Sciatic nerve (tissue), 2 donors: Measurements from ENCODE around the gene ADGRD2. TPM values are rescaled to one million over a fixed set of nuclear protein-coding genes. Genes with fewer than 3 reads are reported as not detected.

Experiments used
- ATAC-seq: fragments of 200-7000 bp; cut with Tn5 transposase; one replicate; pipeline ENCODE4 v1.9.1; 2020; ENCODE audit warnings: mild to moderate bottlenecking, moderate library complexity
- DNase-seq: peaks from one replicate; pipeline ENCODE4 v3.0.0-alpha.2; 2020; ENCODE audit warnings: low spot score
- intact Hi-C: fragments of 100-400 bp; cut with DNase I; formaldehyde crosslinking; loops from one replicate; pipeline ENCODE4 v1.14.2; 2022
- total RNA-seq: library from RNA; stranded (reverse); fragmentation: NEBNext Ultra II Directional; extraction: Animal tissue kit (Norgen Biotek cat#: 25700); gene quantifications from one replicate; pipeline ENCODE4 v1.2.1, GENCODE V29; 2021
- donor health status: DM: no; HTN: no; CAD: no.
- donor health status: DM: no; HTN: no; CAD: no.

ADGRD2 gene
- total RNA-seq, 1 donor from 2014 or later, result not detected

DNA sequence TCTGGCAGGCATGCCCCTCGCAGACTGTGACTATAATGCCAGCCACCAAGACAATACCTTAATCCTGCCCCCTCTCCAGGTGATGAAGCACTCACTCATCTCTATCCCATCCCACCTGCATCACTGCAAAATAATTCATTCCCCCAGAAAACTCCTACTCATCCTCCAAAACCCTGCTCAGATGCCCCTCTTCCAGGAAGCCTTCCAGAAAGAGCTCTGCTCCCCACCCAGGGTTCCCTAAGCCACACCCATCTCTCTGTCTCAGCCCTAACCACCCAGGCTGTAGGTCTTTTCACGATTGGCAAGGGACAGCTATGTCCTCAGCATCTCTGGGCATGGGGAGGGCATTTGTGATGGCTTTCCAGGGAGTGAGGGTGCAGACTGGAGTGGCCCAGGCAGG, 39.8 kb downstream of the ADGRD2 start:
- ATAC-seq, result no peak
- DNase-seq, result no peak
- intact Hi-C loops, result no loop called here

DNA sequence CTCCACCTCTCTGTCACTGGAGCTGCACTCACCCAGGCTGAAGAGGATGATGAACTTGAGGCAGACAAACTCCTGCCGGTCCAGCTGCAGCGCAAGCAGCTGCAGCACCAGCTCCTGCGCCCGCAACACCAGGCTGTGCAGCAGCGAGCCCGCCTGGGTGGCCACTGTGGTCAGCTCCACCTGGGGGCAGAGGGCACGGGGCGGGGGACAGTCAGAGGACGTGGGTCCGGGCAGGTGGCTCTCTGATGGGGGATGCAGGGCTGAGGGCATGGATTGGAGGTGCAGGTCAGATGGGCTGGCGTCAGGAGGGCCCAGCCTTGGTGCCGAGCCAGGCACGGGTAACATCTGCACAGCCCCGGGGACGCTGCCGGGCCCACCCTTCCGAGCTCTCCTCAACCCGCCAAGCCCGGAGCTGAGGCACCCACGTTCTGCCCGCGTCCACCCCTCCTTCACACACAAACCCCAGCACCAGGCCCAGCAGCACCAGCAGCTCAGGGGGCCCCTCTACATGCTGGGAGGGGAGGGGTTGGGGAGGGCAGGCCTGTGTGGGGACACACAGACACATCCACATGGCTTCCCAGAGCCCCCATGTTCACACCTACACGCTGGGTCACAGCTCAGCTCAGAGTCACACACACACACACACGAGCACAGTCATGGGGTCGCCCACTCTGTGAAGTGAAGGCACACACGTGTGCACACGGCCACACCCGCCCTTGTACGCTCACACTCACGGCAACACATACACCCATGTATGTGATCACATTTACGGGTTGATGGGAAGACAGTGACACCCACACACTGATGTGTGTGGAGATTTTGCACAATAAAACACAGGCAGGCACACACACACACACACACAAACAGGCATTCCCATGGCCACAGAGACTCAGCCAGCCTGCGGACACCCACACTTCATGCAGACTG, 41.1 kb downstream of the ADGRD2 start:
- intact Hi-C loops, result no loop called here
- no peak for ATAC-seq
- DNase-seq, result no peak

DNA sequence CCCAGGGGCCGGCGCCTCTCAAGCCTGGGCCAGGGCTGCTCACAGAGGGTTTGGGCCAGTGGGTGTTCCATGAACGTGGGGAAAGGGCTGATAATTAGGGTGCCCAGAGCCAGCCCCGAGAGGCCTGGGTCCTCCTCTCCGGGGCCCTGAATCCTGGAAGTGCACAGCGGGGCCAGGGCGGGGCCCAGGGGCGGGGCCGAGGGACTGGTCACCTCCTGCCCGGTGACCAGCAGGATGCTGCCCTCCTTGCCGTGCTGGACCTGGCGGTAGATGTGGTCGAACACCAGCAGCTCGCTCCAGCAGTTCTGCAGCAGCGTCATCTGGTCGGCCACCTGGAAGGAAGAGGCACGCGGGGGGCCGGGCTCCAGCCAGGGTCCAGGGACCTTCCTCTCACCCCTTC, 42.6 kb downstream of the ADGRD2 start:
- no peak for DNase-seq
- no peak for ATAC-seq
- intact Hi-C loops, result no loop called here

DNA sequence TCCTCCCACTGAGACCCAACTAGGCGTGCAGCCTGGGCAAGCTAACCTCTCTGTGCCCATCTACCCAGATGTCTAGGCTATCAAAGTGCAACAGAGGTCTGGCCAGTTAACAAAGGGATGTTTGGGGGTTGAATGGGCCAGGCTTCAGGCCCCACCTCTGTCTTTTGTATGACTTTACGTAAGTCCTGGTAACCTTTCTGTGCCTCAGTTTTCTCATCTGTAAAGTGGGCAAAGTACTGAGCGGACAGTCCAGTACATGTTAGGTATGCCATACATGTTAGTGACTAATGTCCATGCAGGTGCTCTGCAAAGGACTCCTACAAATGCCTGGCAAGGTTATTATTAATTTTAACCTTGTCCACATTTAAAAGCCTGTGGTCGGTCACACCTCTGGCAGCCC, 43.0 kb downstream of the ADGRD2 start:
- intact Hi-C loops, result no loop called here
- DNase-seq (no peak), ATAC-seq (no peak)

DNA sequence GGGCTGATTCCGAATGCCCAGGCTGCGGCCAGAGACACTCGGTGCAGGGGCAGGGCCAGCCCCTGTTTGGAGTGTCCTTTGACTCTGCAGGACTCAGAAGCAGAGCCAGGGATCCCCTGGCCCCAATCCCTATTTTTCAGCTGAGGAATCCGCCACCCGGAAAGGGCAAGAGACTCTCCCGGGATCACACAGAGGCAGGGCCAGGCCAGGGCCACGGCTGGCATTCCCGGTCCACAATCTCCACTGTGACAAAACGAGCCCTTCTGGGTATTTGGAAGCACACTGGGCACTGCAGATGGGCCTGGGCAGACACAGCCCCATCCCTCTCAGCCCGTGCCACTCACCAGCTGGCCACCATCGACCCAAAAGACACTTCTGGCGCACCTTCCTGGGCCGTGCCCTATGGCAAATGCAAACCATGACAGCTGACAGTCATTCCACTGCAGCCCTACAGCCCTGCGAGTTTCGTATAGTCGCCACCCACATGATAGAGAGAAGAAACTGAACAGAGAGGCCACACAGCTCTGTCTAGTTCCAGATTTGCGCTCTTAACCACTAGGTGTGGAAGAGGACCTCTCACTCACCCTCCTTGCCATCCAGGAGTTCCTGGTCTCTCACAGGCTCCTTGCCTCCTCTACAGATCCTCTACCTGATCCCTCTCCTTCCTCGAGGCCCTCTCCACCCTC, 43.7 kb downstream of the ADGRD2 start:
- intact Hi-C loops, result no loop called here
- ATAC-seq (no peak), DNase-seq (no peak)

DNA sequence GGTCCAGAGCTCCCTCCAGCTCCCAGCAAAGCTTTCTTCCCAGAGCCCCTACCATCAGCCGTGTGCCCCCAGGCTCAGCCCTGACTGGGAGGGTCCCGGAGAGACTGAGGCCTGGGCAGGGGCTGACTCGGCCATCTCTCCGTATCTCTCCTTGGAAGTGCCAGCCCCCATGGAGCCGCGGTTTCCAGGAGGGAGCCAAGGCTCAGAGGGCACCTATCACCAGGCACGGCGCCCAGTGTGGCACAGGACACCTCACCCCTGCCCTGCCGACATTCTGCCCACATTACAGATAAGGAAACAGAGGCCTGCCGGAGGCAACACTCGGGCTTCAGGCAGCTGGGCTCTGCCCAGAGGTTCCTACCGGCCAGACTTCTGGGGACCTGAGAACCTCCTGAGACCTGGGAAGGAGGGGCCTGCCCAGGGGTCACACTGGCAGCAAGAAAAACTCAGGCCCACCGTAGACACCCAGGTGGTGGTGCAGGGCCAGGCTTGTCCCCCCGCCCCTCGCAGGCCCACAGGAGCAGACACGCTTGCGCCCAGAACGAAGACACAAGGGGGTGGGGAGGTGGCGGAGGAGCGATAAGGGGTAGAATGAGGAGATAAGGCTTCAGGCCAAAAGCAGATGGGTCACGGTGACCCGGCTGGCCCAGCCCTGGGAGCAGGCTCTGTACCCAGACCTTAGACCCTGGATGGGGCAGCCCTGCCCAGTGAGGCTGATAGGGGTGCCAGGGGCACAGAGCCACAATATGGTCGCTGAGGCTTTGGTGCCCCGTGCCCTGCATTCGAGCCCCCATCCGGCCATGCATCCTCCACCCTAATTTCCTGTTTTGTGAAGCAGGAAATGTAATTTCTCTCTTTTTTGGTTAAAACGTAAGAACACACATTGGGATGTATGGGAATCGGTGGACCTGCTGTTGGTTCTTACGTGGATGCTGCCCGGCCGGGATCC, 45.1 kb downstream of the ADGRD2 start:
- intact Hi-C loops, result no loop called here
- DNase-seq (no peak), ATAC-seq (no peak)

DNA sequence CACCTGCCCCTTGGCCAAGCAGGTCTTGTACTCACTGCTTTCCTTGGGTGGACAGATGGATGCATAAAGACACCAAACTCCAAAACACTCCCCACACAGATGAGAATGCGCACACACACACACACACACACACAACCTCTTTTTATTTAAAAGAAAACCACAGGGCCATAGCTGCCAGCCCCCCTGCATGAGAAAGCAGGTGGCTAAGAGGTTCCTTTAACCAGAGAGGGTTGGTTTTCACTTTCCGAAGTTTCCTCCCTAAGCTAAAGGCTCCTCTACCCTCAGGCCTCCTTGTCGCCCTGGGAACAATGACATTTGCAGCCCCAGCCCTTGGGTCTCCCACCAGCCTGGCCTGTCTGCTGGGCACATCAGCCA, 45.8 kb downstream of the ADGRD2 start:
- intact Hi-C loops, result no loop called here
- ATAC-seq (no peak), DNase-seq (no peak)

DNA sequence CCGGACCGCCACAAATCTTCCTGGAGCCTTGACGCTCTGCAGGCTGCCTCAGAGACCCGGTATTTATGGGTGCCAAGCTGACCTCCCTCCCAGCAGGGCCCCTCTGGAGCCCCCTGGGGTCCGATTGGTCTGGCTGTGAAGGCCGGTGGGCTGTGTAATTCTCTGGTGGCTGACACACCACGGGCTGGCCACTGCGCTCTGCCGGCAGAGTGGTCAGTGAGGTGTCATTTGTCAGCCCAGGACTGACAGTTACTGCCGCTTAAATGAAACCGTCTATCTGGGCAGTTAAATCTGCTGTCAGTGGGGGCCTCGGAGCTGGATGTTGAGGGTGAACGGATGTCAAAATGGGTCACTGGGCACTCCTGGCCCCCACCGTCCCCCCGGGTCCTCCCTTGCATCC, 46.2 kb downstream of the ADGRD2 start:
- ATAC-seq (no peak), DNase-seq (no peak)
- intact Hi-C loops, result no loop called here

DNA sequence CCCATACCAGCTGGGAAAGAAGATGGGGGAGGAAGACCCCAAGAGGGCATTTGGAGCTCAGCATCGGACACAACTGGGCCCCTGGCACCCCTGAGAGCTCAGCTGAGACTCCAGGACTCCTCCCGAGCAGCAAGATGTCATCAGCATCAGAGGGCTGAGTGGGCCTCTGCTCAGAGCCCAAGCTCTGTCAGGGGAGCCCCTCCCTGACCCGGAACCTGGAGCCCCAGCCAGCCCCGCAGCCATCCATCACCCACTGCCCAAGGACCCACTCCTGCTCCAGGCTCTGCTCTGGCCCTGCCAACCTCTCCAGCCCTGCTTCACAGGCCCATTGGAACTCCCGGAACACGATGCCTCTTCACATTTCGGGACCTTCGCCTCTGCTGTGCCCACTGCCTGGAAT, 47.2 kb downstream of the ADGRD2 start:
- DNase-seq, result no peak
- ATAC-seq, result no peak

DNA sequence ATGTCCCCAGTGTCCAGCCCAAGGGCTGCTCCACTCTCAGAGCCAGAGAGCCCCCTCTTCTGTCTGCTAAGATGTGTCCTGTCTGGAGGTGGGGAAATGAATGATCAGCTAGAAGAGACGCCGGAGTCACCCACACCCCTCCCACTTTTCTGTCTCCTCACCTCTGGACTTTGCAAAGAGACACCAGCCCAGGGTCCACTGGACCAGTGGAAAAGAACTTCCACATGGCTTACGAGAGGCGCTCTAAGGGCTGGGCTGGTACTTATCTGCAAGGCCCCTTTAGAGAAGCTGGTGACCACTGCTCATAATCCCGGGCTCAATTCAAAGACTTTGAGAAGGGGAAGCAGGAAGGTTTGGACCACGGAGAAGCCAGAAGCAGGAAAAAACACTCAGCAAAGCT, 47.8 kb downstream of the ADGRD2 start:
- intact Hi-C loops, result no loop called here
- ATAC-seq (no peak), DNase-seq (no peak)

More for the DNA sequence above, 47.2 kb downstream of the ADGRD2 start:
- intact Hi-C loops, result no loop called here

DNA sequence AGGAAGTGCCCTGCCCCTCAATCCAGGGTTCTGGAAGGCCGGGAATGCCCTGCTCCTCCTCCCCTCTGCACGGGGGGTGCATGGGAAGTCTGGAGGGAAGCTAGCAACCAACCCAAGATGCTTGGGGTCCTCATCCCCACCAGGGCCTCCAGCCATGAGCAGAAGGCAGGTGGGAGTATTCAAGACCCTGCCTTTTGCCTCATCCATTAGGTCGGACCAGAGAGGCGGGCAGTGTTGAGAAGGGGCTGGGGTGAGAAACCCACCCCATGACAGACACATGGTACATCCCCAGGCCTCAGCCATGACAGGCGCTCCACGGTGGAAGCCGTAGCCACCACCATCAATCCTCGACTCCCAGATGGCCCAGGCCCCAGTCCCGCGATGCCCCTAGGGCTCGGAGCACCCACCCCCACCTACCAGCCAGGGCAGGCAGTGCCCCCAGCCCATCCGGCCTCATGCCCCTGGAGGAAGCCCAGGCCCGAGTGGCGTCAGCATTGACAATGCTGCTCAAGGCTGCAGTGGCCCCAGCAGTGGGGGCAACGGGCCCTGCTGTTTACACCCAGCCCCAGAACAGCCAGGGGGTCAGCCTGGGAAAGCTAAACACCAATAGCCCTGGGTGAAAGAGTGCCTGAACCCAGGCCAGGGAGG, 48.4 kb downstream of the ADGRD2 start:
- intact Hi-C loops, result no loop called here
- no peak for ATAC-seq
- DNase-seq, result no peak

DNA sequence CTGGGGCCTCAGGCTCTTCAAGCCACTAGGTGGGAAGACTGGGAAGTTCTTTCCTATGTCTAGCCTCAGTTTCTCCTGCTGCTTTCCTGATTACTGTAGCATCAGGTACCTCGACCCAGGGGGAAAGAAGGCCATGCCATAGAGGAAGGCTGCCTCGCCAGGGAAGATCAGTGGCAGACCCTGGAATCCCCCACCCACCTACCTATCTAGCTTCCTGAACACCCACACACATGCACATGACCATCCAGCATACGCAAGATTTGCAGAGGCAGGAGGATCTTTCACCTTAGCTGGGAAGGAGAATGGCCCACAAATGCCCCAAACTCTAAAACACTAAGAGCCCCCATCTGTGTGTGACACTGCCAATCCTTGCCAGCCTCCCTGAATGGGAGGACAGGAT, 49.0 kb downstream of the ADGRD2 start:
- no peak for DNase-seq
- ATAC-seq, result no peak
- intact Hi-C loops, result no loop called here

DNA sequence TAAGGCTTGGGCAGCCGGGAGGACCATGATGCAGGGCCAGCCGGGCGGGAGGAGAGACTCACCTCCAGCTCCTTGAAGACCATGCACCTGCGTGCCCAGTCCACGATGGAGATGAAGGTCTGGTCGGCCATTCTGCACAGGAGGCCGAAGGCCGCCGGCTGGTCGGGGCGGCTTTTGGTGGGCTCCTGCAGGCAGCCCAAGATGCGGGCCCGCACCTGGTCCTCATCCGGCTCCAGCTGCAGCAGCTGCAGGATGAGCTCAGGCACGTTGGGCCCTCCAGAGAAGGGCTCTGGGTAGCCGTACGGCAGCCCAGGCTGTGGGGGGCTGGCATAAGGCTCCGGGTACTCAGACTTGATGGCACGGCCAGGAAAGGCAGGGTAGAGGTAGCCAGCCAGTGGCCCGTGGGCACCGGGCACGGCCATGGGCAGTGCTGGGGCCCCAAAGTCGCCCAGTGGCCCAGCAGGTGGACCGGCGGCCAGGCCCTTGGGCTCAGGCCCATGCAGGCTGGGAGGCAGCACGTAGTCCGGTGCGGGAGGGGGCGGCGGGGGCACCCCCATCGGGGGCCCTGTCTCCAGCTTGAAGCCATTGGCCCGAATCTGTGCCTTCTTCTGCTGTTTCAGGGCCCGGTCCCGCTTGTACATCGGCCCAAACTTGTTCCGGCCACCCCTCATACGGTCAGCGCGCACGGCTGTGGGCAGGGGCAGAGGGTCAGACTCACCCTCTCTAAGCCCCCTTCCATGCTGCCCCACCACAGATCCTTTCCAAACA, 50.0 kb downstream of the ADGRD2 start:
- no peak for DNase-seq
- intact Hi-C loops, result no loop called here

DNA sequence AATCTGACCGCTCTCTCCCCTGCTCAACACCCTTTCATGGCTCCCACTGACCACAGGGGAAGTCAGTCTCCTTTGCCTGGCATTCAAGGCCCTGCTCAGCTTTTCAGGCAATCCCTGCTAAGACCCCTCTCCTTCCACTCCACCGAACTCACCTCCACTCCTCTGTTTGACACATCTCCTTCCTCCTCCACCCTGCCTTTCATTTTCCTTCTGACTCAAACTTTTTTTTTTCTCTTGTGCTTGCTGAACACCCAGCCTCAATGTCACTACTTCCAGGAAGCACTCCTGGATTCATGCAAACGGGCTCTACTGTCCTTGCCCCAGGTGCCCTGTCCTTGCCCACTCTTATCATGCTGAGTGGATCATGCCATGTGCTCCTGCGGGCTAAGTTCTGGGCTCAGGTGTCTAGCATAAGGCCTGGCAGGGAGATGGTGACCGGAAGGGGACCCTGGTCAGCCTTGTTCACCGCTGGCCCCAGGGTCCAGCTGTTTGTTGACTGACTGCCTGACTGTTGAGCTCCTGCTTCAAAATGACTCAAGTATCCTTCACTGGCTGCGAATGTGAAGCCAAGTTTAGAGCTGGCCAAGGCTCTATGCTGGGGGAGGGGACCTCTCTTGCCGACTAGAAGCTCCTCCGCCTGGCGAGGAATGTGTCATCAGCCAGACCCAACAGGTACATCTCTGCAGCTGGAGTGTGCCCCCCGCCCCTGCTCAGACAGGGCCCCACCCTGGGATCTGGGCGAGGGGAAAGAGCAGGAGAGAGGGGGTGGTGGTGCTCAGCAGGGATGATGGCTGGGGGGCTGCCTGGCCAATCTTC, 50.8 kb downstream of the ADGRD2 start:
- DNase-seq (no peak), ATAC-seq (peak; percentile 8)
- intact Hi-C loops, result no loop called here

More for the DNA sequence above, 50.0 kb downstream of the ADGRD2 start:
- ATAC-seq, result no peak

DNA sequence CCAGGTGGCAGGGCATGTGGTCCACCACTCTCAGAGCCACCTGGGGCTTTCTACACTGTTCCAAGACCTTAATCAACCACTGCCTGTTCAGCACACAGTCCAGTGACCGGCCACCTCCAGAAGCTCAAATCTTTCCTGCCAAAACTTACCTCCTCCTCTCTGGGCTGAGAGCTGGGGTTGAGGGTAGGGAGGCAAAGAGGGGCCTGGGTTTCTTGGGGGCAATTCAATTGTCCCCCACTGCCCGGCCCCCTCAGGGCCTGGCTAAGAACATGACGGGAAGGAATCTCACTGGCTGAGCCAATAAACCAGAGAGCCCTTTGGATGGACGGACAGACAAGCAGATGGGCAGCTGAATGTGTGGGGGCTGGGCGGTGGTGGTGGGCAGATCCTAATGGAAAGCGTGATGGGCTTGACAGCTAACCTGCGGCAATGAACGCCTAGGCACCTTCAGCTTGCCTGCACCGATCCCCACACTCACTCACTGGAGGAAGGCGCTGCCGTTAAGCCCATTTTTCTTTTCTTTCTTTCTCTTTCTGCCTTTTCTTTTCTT, 51.6 kb downstream of the ADGRD2 start:
- DNase-seq, result no peak
- intact Hi-C loops, result no loop called here
- peak; percentile 11 for ATAC-seq

DNA sequence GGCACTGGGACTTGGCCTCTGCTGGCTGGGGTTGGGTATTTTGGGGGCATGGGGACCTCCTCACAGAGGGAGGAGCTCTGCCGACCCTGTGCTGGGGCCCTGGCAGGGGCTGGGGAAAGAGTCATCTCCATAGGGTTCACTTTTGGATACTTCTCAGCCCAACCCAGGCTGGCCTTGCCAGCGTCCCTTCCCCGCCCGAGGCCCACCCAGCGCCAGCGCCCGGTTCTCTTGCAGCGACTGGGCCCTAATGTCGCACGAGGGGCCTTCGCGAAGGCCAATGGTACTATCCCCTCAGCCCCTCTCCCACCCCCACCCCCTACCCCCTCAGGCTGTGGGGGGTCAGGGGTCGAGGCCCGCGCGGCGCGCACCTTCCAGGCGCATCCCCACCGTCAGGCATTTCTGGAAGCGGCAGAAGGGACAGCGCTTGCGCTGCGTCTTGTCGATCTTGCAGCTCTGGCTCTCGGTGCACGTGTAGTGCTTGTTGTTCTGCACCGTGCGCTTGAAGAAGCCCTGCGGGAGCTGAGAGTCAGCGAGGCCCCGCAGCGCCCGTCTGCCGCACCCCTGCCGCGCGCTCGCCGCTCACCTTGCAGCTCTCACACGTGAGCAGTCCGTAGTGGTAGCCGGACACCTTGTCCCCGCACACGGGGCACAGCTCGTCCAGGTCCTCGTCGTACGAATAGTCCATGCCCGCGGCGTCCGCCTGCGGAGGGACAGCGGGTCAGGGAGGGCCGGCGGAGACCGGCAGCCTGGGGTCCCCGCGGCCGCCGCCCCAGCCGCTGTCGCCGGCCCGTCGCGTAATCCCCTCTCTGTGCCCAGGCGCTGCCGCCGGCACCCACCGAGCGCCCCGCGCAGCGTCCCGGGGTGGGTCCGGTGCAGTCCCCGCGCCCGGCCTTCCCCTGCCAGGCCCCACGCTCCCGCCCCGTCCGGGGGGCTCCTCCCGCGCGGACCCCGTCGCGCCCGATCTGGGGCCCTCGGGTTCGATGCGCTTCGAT, 52.8 kb downstream of the ADGRD2 start:
- DNase-seq (no peak), ATAC-seq (no peak)
- intact Hi-C loops, result no loop called here
